ENCODE results near the gene TRMT2B. TPM values are rescaled to one million over a fixed set of nuclear protein-coding genes. Genes with fewer than 3 reads are reported as not detected.

The TRMT2B gene
- total and polyA plus RNA-seq, 10 of the 15 experiments (the other 5 are each of a cell fraction or from before 2014, with no cell fraction given): 2.5 to 14.2 (median 11.5) TPM

- no peak for TF ChIP-seq E2F4 (IDR thresholded peaks at IDR 0.05; ENCODE audit: low read depth, low read length)
- TF ChIP-seq EZH2 (IDR thresholded peaks at IDR 0.05; ENCODE audit: borderline replicate concordance, control insufficient read depth, low read depth, low read length): no peak
- TF ChIP-seq, protein P1, sequence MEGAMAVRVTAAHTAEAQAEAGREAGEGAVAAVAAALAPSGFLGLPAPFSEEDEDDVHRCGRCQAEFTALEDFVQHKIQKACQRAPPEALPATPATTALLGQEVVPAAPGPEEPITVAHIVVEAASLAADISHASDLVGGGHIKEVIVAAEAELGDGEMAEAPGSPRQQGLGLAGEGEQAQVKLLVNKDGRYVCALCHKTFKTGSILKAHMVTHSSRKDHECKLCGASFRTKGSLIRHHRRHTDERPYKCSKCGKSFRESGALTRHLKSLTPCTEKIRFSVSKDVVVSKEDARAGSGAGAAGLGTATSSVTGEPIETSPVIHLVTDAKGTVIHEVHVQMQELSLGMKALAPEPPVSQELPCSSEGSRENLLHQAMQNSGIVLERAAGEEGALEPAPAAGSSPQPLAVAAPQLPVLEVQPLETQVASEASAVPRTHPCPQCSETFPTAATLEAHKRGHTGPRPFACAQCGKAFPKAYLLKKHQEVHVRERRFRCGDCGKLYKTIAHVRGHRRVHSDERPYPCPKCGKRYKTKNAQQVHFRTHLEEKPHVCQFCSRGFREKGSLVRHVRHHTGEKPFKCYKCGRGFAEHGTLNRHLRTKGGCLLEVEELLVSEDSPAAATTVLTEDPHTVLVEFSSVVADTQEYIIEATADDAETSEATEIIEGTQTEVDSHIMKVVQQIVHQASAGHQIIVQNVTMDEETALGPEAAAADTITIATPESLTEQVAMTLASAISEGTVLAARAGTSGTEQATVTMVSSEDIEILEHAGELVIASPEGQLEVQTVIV (IDR thresholded peaks at IDR 0.05; ENCODE audit: borderline replicate concordance, partially characterized antibody): no peak
- no peak for TF ChIP-seq MYB (IDR thresholded peaks at IDR 0.05; ENCODE audit: borderline replicate concordance, low read depth, low read length)
- no peak for TF ChIP-seq MAX (IDR thresholded peaks at IDR 0.05; ENCODE audit: low read depth, low read length)
- no peak for TF ChIP-seq MEF2A (IDR thresholded peaks at IDR 0.05; ENCODE audit: insufficient read depth, low read depth, low read length)
- TF ChIP-seq RFX5 (IDR thresholded peaks at IDR 0.05; ENCODE audit: low read depth, low read length): no peak
- TF ChIP-seq, protein P2, sequence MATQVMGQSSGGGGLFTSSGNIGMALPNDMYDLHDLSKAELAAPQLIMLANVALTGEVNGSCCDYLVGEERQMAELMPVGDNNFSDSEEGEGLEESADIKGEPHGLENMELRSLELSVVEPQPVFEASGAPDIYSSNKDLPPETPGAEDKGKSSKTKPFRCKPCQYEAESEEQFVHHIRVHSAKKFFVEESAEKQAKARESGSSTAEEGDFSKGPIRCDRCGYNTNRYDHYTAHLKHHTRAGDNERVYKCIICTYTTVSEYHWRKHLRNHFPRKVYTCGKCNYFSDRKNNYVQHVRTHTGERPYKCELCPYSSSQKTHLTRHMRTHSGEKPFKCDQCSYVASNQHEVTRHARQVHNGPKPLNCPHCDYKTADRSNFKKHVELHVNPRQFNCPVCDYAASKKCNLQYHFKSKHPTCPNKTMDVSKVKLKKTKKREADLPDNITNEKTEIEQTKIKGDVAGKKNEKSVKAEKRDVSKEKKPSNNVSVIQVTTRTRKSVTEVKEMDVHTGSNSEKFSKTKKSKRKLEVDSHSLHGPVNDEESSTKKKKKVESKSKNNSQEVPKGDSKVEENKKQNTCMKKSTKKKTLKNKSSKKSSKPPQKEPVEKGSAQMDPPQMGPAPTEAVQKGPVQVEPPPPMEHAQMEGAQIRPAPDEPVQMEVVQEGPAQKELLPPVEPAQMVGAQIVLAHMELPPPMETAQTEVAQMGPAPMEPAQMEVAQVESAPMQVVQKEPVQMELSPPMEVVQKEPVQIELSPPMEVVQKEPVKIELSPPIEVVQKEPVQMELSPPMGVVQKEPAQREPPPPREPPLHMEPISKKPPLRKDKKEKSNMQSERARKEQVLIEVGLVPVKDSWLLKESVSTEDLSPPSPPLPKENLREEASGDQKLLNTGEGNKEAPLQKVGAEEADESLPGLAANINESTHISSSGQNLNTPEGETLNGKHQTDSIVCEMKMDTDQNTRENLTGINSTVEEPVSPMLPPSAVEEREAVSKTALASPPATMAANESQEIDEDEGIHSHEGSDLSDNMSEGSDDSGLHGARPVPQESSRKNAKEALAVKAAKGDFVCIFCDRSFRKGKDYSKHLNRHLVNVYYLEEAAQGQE (IDR thresholded peaks at IDR 0.05; ENCODE audit: low read depth, low read length): no peak
Observed at GRCh38 chrX:100973411-100973810, 78.5 kb downstream of the TRMT2B start (continued).

Data from GM12878 (cell line).